Measurements from ENCODE around the gene FGD6.
A peak's percentile ranks its signal among the peaks of the same experiment; 100 is the strongest.
"Not testable (repeated sequence)": the region's sequence is repeated elsewhere in the genome, so short reads cannot be mapped to it uniquely, and the experiment has no call there.

FGD6 gene

DNA sequence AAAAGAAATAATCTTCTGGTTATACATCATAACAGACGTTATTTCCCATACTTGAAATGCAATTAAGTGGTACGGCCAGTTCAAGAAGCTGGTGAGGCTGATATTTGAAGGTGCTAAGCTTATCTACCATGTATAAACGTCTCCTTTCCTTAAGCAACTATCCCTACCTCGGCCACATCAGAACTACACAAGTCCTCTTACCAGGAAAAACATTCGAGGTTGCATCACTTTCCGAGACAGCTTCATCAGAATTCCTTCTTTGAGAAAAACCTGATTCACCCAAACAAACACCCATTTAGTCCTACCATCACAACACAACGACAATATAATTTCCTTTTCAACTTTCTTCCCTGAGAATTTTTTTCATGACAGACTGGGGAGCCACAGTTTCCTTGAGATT is 109.9 kb downstream of the FGD6 start:
- TF ChIP-seq, protein P1, sequence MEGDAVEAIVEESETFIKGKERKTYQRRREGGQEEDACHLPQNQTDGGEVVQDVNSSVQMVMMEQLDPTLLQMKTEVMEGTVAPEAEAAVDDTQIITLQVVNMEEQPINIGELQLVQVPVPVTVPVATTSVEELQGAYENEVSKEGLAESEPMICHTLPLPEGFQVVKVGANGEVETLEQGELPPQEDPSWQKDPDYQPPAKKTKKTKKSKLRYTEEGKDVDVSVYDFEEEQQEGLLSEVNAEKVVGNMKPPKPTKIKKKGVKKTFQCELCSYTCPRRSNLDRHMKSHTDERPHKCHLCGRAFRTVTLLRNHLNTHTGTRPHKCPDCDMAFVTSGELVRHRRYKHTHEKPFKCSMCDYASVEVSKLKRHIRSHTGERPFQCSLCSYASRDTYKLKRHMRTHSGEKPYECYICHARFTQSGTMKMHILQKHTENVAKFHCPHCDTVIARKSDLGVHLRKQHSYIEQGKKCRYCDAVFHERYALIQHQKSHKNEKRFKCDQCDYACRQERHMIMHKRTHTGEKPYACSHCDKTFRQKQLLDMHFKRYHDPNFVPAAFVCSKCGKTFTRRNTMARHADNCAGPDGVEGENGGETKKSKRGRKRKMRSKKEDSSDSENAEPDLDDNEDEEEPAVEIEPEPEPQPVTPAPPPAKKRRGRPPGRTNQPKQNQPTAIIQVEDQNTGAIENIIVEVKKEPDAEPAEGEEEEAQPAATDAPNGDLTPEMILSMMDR (IDR thresholded peaks at IDR 0.05; ENCODE audit: extremely low read depth, insufficient read depth, missing control alignments) = no peak
- no peak for DNase-seq (ENCODE audit: low spot score)
- in situ Hi-C loops (cut with MboI; ENCODE audit: low pct_unique_long_range_greater_than_20kb, low sequenced_read_pairs, unreplicated experiment) = loop anchor here (25.0 kb wide), 1 partner anchor 405 kb away; no protein-coding TSS in a partner anchor

DNA sequence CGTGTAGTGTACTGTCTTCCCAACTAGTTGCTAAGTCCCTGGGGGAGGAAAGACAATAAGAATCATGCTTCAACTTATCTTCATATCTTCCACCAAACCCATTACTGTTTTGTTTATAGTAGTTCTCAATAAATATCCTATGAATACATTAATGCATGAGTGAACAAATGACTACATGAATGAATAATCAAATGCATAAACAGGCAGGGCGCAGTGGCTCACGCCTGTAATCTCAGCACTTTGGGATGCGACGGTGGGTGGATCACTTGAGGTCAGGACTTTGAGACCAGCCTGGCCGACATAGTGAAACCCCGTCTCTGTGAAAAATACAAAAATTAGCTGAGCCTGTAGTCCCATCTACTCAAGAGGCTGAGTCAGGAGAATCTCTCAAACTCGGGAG is 111.7 kb downstream of the FGD6 start:
- DNase-seq (ENCODE audit: low spot score) = no peak
- in situ Hi-C loops (cut with MboI; ENCODE audit: low pct_unique_long_range_greater_than_20kb, low sequenced_read_pairs, unreplicated experiment) = loop anchor here (25.0 kb wide), 1 partner anchor 407 kb away; no protein-coding TSS in a partner anchor
- TF ChIP-seq, protein P1 (IDR thresholded peaks at IDR 0.05; ENCODE audit: extremely low read depth, insufficient read depth, missing control alignments) = no peak

DNA sequence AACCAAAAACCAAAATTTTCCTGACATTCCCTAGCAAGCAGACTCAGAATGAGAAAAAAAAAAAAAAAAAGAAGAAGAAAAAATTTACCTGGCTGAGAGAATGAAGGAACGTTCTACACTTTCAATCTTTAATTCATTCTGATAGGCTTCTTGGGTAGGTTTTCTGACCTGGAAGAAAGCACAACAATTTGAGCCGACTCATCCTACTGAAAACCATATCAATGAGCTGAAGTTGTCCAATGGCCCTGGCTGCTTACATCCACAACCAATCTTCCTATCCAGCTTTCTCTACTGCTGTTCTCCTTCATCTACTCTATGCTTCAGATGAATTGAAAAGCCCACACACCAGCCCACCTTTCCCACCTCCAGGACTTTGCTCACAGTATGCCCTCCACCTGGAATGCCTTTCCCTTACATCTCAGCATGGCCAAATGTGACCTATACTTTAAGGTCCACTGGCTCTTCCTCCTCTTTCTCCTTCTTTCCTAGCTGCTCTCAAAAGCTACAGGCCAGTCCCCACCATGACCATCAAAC is 112.3 kb downstream of the FGD6 start:
- no peak for DNase-seq (ENCODE audit: low spot score)
- TF ChIP-seq, protein P1 (IDR thresholded peaks at IDR 0.05; ENCODE audit: extremely low read depth, insufficient read depth, missing control alignments) = no peak
- in situ Hi-C loops (cut with MboI; ENCODE audit: low pct_unique_long_range_greater_than_20kb, low sequenced_read_pairs, unreplicated experiment) = loop anchor here (25.0 kb wide), 1 partner anchor 407 kb away; no protein-coding TSS in a partner anchor

DNA sequence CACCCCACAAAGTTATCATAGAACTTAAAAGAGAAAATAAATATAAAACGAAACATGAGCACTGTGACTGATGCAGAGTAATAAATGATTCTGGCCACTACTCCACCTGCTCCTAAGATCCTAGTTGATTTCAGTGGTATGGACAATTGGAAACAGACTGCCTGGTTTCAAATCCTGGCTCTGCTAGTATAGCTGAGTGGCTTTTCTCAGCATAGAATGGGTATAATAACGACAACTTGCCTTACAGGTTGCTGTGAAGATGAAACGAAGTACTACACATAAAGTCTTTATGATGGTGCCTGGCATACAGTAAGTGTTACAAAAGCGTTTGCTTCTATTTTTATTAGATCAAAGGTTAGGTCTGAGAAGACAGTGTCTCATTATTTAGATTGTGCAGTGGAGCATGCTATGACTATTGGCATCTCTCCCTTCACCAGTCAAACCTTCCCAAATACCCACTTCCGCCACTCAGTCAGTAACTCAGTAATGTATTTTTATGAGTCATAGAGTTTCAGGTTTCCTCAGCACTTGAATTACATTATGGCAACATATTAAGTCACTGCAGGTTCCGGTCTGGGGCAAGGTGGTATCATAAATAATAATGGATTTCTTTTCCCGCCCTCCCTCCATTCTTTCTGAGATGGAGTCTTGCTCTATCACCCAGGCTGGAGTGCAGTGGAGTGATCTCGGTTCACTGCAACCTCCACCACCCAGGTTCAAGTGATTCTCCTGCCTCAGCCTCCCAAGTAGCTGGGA is 114.2 kb downstream of the FGD6 start:
- TF ChIP-seq, protein P1 (IDR thresholded peaks at IDR 0.05; ENCODE audit: extremely low read depth, insufficient read depth, missing control alignments) = no peak
- peak; percentile 73 for DNase-seq (ENCODE audit: low spot score)
- in situ Hi-C loops (cut with MboI; ENCODE audit: low pct_unique_long_range_greater_than_20kb, low sequenced_read_pairs, unreplicated experiment) = loop anchor here (25.0 kb wide), 1 partner anchor 409 kb away; no protein-coding TSS in a partner anchor

DNA sequence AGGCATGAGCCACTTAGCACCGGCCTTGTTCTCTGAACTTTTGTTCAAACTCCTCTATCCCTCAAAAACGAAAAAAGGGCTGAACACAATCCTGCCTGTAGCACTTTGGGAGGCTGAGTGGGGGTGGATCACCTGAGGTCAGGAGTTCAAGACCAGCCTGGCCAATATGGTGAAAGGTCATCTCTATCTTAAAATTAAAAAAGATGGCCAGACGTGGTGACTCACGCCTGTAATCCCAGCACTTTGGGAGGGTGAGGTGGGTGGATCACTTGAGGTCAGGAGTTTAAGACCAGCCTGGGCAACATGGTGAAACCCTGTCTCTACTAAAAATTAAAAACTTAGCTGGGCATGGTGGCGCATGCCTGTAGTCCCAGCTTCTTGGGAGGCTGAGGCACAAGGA is 115.3 kb downstream of the FGD6 start:
- DNase-seq (ENCODE audit: low spot score) = not testable (repeated sequence)
- in situ Hi-C loops (cut with MboI; ENCODE audit: low pct_unique_long_range_greater_than_20kb, low sequenced_read_pairs, unreplicated experiment) = loop anchor here (25.0 kb wide), 1 partner anchor 410 kb away; no protein-coding TSS in a partner anchor

DNA sequence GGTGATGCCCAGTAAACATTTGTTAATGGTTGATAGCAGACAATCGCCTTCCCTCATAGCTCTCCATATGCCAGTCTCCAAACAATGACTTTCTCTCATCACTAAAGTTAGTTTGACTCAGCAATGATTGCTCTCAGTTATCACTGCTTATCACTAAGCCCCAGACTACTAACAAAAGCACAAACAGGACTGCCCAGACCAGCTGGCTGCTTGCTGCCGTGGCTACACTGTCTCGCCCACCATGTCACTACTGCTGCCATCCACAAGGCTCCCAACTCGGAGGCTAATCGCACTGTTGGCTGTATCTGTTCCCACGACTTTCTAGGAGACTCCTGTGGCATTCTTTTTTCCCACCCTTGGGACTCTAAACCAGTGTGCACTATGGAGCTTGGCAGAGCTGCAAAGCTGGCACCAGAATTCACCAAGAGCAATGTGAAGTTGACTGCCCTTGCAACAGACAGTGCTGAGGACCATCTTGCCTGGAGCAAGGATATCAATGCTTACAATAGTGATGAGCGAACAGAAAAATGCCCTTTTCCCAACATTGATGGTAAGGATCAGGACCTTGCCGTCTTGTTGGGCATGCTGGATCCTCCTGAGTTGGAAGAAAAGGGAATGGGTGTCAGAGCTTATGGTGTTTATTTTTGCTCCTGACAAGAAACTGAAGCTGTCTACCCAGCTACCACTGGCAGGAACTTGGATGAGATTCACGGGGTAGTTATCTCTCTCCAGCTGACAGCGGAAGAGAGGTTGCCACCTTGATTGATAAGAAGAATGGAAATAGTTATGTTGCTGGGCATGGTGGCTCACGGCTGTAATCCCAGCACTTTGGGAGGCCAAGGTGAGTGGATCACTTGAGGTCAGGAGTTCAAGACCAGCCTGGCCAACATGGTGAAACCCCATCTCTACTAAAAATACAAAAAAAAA is 116.7 kb downstream of the FGD6 start:
- no peak for DNase-seq (ENCODE audit: low spot score)
- in situ Hi-C loops (cut with MboI; ENCODE audit: low pct_unique_long_range_greater_than_20kb, low sequenced_read_pairs, unreplicated experiment) = loop anchor here (25.0 kb wide), 1 partner anchor 412 kb away; no protein-coding TSS in a partner anchor
- TF ChIP-seq, protein P1 (IDR thresholded peaks at IDR 0.05; ENCODE audit: extremely low read depth, insufficient read depth, missing control alignments) = no peak
